Lung microvascular endothelial cell (primary cell): ENCODE results near the gene RSPO4. TPM values are rescaled to one million over a fixed set of nuclear protein-coding genes. Genes with fewer than 3 reads are reported as not detected.

Source experiments
- DNase-seq, 2 donors: peaks; one replicate each; pipeline versions ENCODE4 v3.0.0 to v3.0.0-alpha.2; 2010; ENCODE audit warnings: low read depth in 2 of 2
- total RNA-seq: library from RNA; depleted of rRNA; stranded (reverse); fragments of >200 nt; gene quantifications from 2 replicates; pipeline ENCODE4 v1.2.1, GENCODE V29; 2014

The RSPO4 gene
- total RNA-seq, 1 donor from 2014 or later: not detected

DNA sequence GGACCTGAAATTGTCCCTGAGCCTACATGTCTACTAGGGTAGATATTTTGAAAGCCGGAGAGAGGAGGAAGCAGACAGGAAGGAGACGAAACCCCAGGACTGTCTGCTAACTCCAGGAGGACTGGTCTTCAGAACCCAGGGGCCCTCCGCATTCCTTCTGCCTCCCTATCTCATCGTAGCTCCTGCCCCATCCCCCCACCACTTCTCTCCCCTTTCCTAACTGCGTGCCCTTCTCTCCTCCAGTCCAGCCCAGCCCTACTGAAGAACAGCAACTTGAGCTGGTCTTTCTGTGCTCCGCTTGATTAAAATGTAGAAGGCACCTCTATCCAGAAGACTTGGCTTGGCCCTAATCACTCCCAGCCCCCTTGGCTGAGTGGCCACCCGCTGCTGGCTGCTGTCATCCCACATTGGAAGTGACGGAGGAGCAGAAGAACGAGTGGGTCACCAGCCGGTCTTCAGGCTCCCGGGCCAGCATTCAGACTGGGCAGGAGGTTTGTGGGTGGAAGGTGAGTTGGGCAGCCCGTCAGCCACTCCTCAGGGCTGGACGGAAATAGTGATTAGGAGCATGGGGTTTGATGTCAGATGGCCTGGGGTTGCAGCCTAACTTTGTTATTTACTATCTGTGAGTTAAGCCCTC is 57.2 kb downstream of the RSPO4 start:
- no peak for DNase-seq

GRCh38 chr20:944148-944547 is 58.0 kb downstream of the RSPO4 start:
- no peak for DNase-seq

DNA sequence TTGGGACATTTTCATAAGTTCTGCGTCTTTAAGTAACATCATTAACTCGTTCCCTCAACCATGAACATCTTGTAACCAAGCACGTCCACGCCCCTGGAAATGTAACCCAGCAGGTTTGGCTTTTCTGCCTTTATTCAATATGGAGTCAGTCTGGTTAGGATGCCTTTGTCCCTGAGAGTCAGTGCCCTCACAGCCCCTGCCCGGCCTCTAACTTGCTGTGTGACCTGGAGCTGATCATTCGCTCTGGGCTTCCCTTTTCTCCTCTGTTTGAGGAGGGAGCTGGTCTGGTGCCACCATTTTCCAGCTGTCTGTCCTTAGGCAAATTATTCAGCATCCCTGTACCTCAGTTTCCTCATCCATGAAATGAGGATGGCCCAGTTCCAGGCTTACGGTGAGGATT is 59.5 kb downstream of the RSPO4 start:
- no peak for DNase-seq

GRCh38 chr20:940926-941325 is 61.2 kb downstream of the RSPO4 start:
- no peak for DNase-seq

GRCh38 chr20:939606-940005 is 62.5 kb downstream of the RSPO4 start:
- DNase-seq: no peak

- DNase-seq: no peak
These were observed 67.8 kb downstream of the RSPO4 start for GRCh38 chr20:934186-934840.

DNA sequence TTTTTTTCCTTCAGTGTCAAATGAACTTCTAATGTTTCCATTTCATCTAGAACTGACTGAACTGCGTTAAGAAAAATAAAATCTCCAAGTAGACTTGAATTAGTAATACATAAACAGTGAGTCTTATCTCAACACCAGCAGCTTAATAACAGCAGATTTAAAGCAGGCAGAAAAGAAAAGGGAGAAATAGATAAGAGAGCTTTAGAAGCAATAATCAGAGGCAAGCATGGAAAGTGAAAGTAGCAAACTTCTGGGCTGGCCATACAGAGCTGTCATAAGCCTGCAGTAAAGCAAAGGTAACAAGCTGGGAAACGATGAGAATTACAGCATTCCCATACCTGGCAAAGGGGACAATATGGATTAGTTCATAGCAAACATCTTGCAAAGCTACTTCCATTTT is 69.1 kb downstream of the RSPO4 start:
- no peak for DNase-seq

DNA sequence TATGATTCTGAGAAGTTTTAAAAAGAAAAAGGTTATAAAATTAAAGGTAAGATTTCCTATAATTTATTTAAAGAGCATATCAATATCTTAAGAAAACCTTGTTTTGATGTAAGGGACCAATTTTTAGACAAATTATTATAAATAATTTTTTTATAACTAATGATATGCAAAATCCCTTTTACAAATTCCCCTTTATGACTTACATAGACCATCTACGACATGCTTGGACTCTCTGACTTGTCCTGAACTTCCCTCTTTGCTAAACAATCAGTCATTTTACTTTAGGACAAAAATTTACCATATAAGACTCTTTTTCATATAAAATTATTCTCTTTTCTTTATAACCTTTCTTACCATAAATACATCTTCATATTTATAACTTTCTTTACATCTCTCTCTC is 70.7 kb downstream of the RSPO4 start:
- DNase-seq: no peak

DNA sequence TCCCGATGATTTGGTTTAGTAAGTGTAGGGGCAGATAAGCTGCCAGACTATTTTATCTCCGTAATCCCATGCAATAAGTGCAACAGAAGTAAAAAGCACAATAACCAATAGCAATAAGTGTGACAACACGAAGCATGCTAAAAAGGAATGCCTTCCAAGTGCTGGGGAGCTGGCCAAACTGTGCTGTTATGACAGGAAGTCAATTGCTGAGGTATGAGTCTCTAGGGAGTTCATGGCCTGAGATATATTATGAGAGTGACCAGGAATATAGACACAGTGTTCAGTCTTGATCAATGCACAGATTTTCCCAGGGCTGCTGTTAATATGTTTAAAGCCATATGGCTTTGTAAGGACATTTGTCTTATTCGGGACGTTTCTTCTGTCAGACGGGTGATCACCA is 75.4 kb downstream of the RSPO4 start:
- DNase-seq: no peak

GRCh38 chr20:925516-925915 is 76.6 kb downstream of the RSPO4 start:
- no peak for DNase-seq

GRCh38 chr20:924639-925038 is 77.5 kb downstream of the RSPO4 start:
- DNase-seq: no peak

DNA sequence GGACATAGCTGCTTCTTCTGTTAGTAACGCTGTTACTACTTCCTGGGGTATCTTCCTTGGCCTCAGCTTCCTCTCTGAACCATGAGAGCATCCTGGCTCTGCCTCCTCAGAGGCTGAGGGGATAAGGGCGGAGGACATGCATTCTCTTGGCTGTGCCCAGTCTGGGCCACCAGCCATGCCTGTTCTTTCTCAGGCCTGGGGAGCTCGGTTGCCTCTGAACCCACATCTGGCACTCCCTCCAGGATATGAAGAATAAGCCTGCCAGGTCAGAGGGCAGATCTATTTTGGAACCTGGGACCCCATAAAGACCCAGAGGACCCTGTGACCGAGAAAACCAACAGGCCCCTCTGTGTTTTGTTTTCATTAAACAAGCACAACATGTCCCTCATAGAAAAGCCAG is 79.3 kb downstream of the RSPO4 start:
- no peak for DNase-seq

DNA sequence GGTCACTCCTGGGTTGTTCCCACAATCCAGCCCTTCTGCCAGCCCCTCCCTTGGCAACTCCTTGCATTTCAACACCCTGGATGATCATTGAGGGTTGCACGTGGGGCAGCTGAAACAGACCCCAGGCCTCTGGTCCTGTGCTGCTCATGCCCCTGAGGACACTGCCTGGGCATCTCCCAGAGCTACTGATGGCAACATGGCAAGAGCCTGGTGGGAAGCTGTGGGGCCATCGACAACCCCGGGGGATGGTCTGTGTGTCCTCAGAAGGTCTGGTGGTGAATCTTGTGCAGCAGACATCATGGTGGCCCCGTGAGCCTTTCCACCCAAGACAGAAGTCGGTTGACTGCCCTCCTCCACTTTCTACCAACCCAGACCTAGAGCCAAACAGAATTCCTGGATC is 81.0 kb downstream of the RSPO4 start:
- DNase-seq: no peak

DNA sequence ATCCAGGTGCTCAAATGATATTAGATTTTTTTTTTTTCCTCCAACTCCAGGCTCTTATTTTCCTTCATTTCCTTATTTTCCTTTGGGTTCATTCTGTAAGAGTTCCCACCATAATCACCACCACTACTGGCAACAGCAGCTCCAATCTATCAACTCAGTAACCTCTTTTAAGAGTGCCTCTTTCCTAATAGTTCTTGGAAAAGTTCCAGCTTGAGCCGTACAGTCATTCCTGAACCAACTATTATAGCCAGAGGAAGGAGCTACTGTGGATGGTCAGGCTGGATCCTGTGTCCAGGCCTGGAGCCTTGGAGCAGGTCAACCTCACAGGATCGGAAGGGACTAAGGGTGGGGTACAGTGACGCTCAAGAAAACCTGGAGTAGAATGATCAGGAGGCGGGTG is 81.8 kb downstream of the RSPO4 start:
- DNase-seq: no peak

GRCh38 chr20:919491-919916 is 82.6 kb downstream of the RSPO4 start:
- no peak for DNase-seq

DNA sequence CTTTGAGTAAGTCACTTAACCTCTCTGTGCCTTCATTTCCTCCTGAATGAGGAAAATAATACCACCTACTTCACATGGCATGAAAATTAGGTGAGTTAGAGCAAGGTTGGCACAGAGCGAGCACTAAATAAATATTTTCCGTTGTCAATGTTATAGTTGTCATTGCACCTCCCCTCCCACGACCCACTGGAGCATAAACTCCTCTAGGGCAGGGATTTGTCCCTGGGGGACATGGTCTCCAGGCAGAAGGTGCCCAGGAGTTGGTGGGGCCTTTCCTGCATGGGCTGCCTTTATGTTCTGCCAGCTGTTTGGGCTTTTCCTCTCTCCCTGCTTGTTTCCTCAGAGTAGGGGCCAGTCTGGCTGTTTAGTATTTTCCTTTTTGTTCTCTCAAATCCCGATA is 84.7 kb downstream of the RSPO4 start:
- no peak for DNase-seq

- no peak for DNase-seq
These were observed 85.3 kb downstream of the RSPO4 start for GRCh38 chr20:916825-917224.

GRCh38 chr20:916125-916799 is 85.8 kb downstream of the RSPO4 start, which contains the start of gene ANGPT4:
Gene ANGPT4, minus strand, starts transcription at chr20:916334. Its CDS starts 120 bp downstream, at chr20:916214.
- DNase-seq: no peak

DNA sequence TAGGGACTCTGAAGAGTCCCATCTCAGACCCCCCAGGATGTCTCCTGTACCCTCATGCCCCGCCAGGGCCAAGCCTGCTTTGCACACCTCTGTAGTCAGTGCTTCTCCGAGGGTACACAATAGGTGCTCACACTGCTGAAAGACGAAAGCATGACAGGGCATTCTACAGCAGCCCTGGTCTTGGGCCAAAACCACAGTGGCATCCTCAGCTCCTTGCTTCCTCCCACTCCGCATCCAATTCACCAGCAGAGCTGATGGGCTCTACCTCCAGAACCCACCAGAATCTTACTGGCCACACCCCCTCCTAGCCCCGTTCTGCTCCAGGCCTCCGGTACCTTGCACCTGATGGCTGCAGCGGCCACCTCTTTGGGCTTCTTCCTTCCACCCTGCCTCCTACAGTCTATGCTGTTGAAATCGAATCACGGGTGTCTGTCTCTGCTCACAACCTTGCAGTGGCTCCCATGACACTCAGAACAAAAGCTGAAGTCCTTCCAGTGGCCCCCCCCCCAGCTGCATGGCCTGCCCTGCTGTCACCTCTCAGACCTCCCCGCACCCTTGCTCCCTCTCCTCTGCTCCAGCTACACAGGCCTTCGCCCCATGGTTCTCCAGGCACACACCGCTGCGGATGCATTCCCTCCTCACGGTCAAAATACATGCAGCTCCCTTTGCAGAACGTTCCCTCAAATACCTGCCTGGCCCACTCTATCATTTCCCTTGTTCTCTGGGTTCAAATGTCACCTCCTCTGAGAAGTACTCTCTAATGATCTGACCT is 87.2 kb downstream of the RSPO4 start:
- DNase-seq: no peak

DNA sequence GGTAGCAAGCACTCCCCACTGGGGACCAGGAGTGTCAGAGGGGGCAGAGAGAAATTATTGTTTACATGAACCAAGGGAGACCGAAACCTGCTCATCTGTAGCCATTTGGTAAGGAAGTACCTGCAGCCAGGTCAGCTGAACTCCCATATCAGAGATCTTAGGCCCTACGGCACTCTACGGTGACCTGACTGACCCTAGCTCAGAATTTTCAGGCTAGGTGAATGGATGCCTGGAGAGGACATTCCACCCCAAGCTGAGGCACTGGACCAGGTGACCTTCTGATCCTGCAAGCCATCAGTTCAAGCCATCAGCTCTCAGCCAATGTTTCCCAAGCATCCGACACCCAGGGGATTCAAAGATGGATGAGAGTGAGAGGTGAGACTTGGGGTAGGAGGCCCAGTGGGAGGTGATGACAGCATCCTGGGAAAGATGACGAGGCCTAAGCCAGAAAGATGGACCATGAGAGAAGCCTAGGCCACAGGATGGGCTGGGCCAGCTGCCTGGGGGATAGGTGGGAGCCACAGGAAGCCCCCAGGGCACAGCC is 88.7 kb downstream of the RSPO4 start:
- DNase-seq: no peak

- no peak for DNase-seq
These were observed 90.1 kb downstream of the RSPO4 start for GRCh38 chr20:911882-912600.
